ENCODE results near the gene PPP4R3B.

GRCh38 chr2:55595536-55595935 lies 21.9 kb downstream of the PPP4R3B start:
- TF ChIP-seq CTCF (IDR thresholded peaks at IDR 0.05; ENCODE audit: insufficient read depth, low read length, poor library complexity, severe bottlenecking) (no peak), EZH2phosphoT487 (conservative IDR thresholded peaks at IDR 0.05; ENCODE audit: low read length) (no peak)

All from SU-DHL-6 (cell line).